C4-2B (cell line): ENCODE results near the gene CAMTA1.

Source experiments
- H3K27ac ChIP-seq: fragments of 450-650 bp; 2 replicates; pipeline ENCODE4 v1.5.1; 2017
- CTCF ChIP-seq: fragments of 450-650 bp; conservative IDR thresholded peaks from 2 replicates; pipeline ENCODE4 v1.5.1; 2017; ENCODE audit warnings: mild to moderate bottlenecking
- ZFX ChIP-seq: fragments of 450-650 bp; IDR thresholded peaks from 2 replicates; pipeline ENCODE4 v1.6.1; 2017

CAMTA1 gene

GRCh38 chr1:7541629-7542028 is 756.4 kb downstream of the CAMTA1 start:
- TF ChIP-seq ZFX (no peak), CTCF (no peak)
- H3K27ac ChIP-seq, result no peak overlapping the region

GRCh38 chr1:7543718-7544090 is 758.5 kb downstream of the CAMTA1 start:
- TF ChIP-seq ZFX (no peak), CTCF (no peak)
- H3K27ac ChIP-seq, result no peak overlapping the region

GRCh38 chr1:7549277-7550161 is 764.3 kb downstream of the CAMTA1 start:
- TF ChIP-seq CTCF (no peak), ZFX (no peak)
- H3K27ac ChIP-seq, result no peak overlapping the region

- TF ChIP-seq ZFX (no peak), CTCF (no peak)
- no peak overlapping the region for H3K27ac ChIP-seq
Measured at GRCh38 chr1:7550261-7550865, 765.1 kb downstream of the CAMTA1 start.

- TF ChIP-seq ZFX, result no peak
- TF ChIP-seq CTCF, result no peak
- no peak overlapping the region for H3K27ac ChIP-seq
Measured at GRCh38 chr1:7550981-7551380, 765.7 kb downstream of the CAMTA1 start.

GRCh38 chr1:7551442-7551841 is 766.2 kb downstream of the CAMTA1 start:
- H3K27ac ChIP-seq, result no peak overlapping the region
- TF ChIP-seq ZFX (no peak), CTCF (no peak)

GRCh38 chr1:7552402-7552801 is 767.1 kb downstream of the CAMTA1 start:
- TF ChIP-seq ZFX (no peak), CTCF (no peak)
- no peak overlapping the region for H3K27ac ChIP-seq
